Astrocyte of the spinal cord (primary cell): ENCODE results near the gene TTLL11.

Experiments
- DNase-seq: peaks from one replicate; pipeline ENCODE4 v3.0.0; 2011; ENCODE audit warnings: low read depth, low spot score
- H3K4me3 ChIP-seq: 2 replicates; pipeline ENCODE4 v1.5.1; 2011; ENCODE audit warnings: low read depth, mild to moderate bottlenecking, low read length, moderate library complexity
- CTCF ChIP-seq: IDR thresholded peaks from 2 replicates; pipeline ENCODE4 v1.5.1; 2012; ENCODE audit warnings: low read depth, mild to moderate bottlenecking, low read length, inconsistent platforms
- in situ Hi-C: cut with HindIII; loops from 2 replicates; pipeline ENCODE4 v1.10.0; 2017; ENCODE audit warnings: low sequenced_read_pairs

The TTLL11 gene

DNA sequence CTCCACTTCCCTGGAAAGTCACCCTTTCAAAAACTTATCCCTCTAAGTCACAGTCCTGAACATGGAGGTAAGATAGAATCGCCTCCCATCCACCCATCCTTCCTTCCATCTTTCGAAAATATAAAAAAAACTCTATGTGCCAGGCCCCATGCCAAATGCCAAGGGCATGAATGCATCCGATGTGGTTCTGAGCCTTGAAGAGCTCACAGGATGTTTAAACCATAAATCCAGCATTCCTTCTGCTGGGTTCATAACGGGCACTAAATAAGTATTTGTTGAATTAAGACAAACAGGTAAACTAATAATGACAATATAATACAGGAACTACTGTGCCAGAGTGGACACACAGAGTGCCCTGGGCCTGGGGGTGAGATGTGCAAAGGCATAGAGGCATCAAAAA lies 147.3 kb downstream of the TTLL11 start:
- H3K4me3 ChIP-seq, result no peak overlapping the region
- DNase-seq, result peak; percentile 50
- TF ChIP-seq CTCF, result no peak
- in situ Hi-C loops, result no loop called here

- TF ChIP-seq CTCF, result no peak
- no peak for DNase-seq
- no peak overlapping the region for H3K4me3 ChIP-seq
- in situ Hi-C loops, result no loop called here
Measured at GRCh38 chr9:121945281-121945680, 147.8 kb downstream of the TTLL11 start.

GRCh38 chr9:121944711-121945191 lies 148.4 kb downstream of the TTLL11 start:
- DNase-seq, result peak; percentile 80
- in situ Hi-C loops, result no loop called here
- no peak for TF ChIP-seq CTCF
- H3K4me3 ChIP-seq, result no peak overlapping the region

DNA sequence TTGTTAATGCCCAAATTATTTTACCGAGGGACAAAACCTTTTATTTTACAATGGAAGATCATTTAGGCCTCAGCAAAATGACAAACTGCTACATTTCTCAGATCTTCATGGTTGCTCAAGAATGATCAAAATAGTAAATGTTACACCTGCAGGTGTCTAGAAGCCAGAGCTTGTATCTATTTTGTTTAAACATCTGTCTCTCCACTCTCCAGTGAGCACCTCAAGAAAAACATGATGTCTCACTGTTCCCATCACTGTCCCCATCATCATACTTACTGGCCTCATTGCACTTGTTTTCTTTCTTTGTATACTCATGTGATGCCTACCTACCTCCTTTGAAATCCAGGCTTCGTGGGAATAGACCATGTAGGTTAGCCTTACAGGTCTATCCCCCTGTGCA lies 149.6 kb downstream of the TTLL11 start:
- TF ChIP-seq CTCF, result no peak

GRCh38 chr9:121942866-121943382 lies 150.2 kb downstream of the TTLL11 start:
- in situ Hi-C loops, result no loop called here
- H3K4me3 ChIP-seq, result no peak overlapping the region
- TF ChIP-seq CTCF, result no peak
- DNase-seq, result no peak

More for the DNA sequence above, 149.6 kb downstream of the TTLL11 start:
- DNase-seq, result no peak
- in situ Hi-C loops, result no loop called here
- no peak overlapping the region for H3K4me3 ChIP-seq

DNA sequence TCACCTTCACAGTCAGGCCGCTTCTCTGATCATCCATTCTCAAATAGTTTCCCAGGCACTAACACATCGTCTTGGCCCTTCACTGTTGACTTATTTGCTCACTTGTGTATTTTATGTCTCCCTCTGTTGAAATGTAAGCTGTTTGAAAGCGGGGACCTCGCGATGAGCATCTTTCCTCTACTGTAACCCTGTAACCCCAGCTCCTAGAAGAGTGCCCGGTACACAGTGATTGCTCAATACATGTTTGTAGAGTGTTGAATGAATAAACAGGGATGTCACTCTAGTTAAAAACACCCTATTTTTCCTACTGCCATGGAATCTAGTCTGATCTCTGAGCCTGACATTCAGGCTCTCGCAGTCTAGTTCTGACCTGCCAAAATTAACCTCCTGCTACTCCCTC lies 150.8 kb downstream of the TTLL11 start:
- DNase-seq, result no peak
- in situ Hi-C loops, result no loop called here
- TF ChIP-seq CTCF, result no peak
- H3K4me3 ChIP-seq, result no peak overlapping the region

DNA sequence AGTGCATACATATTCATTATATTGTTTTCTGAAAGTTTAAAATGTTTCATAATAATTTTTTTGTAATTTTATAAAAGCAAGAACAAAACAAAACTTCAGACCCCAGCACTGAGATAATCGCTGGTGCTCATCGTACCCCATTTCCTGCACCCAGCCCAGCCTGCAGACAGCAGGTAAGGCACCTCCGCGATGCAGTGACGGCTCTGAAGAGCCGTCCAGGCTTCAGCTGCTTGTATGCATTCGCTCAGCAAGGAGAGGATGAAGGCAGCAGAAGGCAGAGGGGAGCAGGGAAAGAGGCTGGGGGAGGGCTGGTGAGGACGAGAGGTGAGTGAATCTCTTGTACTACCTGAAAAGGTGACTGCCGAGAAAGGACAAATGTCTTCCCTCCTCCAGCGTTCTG lies 153.5 kb downstream of the TTLL11 start:
- no peak overlapping the region for H3K4me3 ChIP-seq
- TF ChIP-seq CTCF, result no peak
- DNase-seq, result no peak
- in situ Hi-C loops, result no loop called here
